Measurements from ENCODE around the gene LRRC1.

GRCh38 chr6:53866226-53866625 is 71.4 kb downstream of the LRRC1 start:
- TF ChIP-seq CTCF (conservative IDR thresholded peaks at IDR 0.05 in 1 of 2, IDR thresholded peaks at IDR 0.05 in 1 of 2; ENCODE audit: extremely low read depth in 1 of 2, insufficient read depth in 1 of 2, low read depth in 1 of 2, low read length in 2 of 2) (no peak), EZH2 (IDR thresholded peaks at IDR 0.05; ENCODE audit: borderline replicate concordance, low read length) (no peak)
